Heart left ventricle (tissue), 13 donors: ENCODE results near the gene POLR3A.

Source experiments
- POLR2A ChIP-seq, 2 donors: fragments of 450-650 bp; IDR thresholded peaks; one replicate each; pipeline ENCODE4 v1.6.1; 2017; ENCODE audit warnings: antibody characterized with exemption in 2 of 2, mild to moderate bottlenecking in 2 of 2, moderate library complexity in 2 of 2
- TF ChIP-seq, protein P1 (sequence below), 12 donors: fragments of 200-600 bp; sonication (generic) in 4 of 12; IDR thresholded peaks; one replicate each; pipeline versions ENCODE4 v1.5.0 to v1.8.0; 2018 to 2022; ENCODE audit warnings: antibody characterized with exemption in 12 of 12, mild to moderate bottlenecking in 5 of 12
- donor health status: ischemic (EF 13 %, LVEDD 7.1; RV severe dilation, severe dysfunction).
- donor health status: DM: no; HTN: yes; CAD: no.
- donor health status: DM: no; HTN: no; CAD: no.
- donor health status: ischemic (EF 25% LVEDD 6.9; RV normal size, moderate dysfunction).
- donor health status: ischemic (EF 25% LVEDD 5.7; RV mildly dilated, moderate dysfunction).
- donor health status: ischemic (EF 35%, LVEDD 5.7; RV mildly dilated, moderate dysfunction).
- donor health status: nonischemic (EF 11% LVEDD 7.7; RV severe dilation, severe dysfunction).
- donor health status: DM: yes; HTN: yes; CAD: no.
- donor health status: PGD.
- donor health status: ischemic (EF 29% LVEDD 5.4; RV normal size, mild dysfunction).
- donor health status: nonischemic (EF 23%, LVEDD 6.1; RV moderate dilation, normal function).

GRCh38 chr10:77964811-77965210, 64.5 kb downstream of the POLR3A start:
- TF ChIP-seq, protein P1, sequence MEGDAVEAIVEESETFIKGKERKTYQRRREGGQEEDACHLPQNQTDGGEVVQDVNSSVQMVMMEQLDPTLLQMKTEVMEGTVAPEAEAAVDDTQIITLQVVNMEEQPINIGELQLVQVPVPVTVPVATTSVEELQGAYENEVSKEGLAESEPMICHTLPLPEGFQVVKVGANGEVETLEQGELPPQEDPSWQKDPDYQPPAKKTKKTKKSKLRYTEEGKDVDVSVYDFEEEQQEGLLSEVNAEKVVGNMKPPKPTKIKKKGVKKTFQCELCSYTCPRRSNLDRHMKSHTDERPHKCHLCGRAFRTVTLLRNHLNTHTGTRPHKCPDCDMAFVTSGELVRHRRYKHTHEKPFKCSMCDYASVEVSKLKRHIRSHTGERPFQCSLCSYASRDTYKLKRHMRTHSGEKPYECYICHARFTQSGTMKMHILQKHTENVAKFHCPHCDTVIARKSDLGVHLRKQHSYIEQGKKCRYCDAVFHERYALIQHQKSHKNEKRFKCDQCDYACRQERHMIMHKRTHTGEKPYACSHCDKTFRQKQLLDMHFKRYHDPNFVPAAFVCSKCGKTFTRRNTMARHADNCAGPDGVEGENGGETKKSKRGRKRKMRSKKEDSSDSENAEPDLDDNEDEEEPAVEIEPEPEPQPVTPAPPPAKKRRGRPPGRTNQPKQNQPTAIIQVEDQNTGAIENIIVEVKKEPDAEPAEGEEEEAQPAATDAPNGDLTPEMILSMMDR (IDR thresholded peaks at IDR 0.05): no peak
- no peak for TF ChIP-seq POLR2A (IDR thresholded peaks at IDR 0.05)
